HepG2 (cell line): Measurements from ENCODE around the gene NAA38. TPM values are rescaled to one million over a fixed set of nuclear protein-coding genes. Genes with fewer than 3 reads are reported as not detected.

Experiments
- ATAC-seq: fragments of 200-7000 bp; cut with Tn5 transposase; 3 replicates; pipeline ENCODE4 v1.9.1; 2020; ENCODE audit warnings: mild to moderate bottlenecking, moderate library complexity
- BruUV-seq: library from RNA; stranded (reverse); fragments of 400-500 nt; replicated peaks from 2 replicates; lab custom pipeline; 2021; lab: Mats Ljungman, UMichigan
- CTCF ChIA-PET: fragments of 300-600 bp; formaldehyde crosslinking; extraction: SDS; loops from one replicate; lab custom pipeline; 2021; ENCODE audit warnings: low total read pairs, inconsistent platforms, low intra/inter-chr PET ratio; lab: Yijun Ruan, JAX
- POLR2A ChIA-PET: fragments of 350-600 bp; sonication (Branson Sonifier 250); formaldehyde crosslinking; loops from one replicate; lab custom pipeline; 2020; ENCODE audit warnings: antibody characterized with exemption, inconsistent platforms; lab: Yijun Ruan, JAX
- DNase-seq: peaks from one replicate; pipeline ENCODE4 v3.0.0-alpha.2; 2015; ENCODE audit warnings: low spot score
- FAIRE-seq: peaks from 3 replicates; lab custom pipeline; 2011; peaks lifted over from hg19 to GRCh38; lab: Jason Lieb, UNC
- H2AFZ ChIP-seq: one replicate; pipeline ENCODE4 v1.6.1; 2011; ENCODE audit warnings: low read length, inconsistent platforms
- H3K27ac ChIP-seq: fragments of 300-600 bp; 3 replicates; pipeline ENCODE4 v1.8.0; 2011; ENCODE audit warnings: mixed run types, mild to moderate bottlenecking, mixed read lengths, low read length, inconsistent platforms; ENCODE audit not compliant: insufficient read depth; ENCODE audit errors: extremely low read length
- H3K27me3 ChIP-seq, 2 experiments: fragments of 200-600 bp in 1 of 2; 2 replicates in 1 of 2; 3 replicates in 1 of 2; pipeline versions ENCODE4 v1.6.0 to v1.8.0; 2011; ENCODE audit warnings: low read length in 2 of 2, mild to moderate bottlenecking in 2 of 2, moderate library complexity in 2 of 2, inconsistent platforms in 1 of 2; ENCODE audit not compliant: insufficient read depth in 2 of 2, control insufficient read depth in 1 of 2
- H3K36me3 ChIP-seq, 2 experiments: fragments of 200-600 bp in 1 of 2; replicated peaks in 1 of 2; 2 replicates in 1 of 2; 3 replicates in 1 of 2; pipeline versions ENCODE4 v1.5.1 to v1.8.0; 2011; ENCODE audit warnings: low read length in 2 of 2, inconsistent platforms in 1 of 2; ENCODE audit not compliant: insufficient read depth in 2 of 2, control insufficient read depth in 1 of 2
- H3K4me1 ChIP-seq: 2 replicates; pipeline ENCODE4 v1.5.1; 2012; ENCODE audit warnings: low read length, inconsistent platforms; ENCODE audit not compliant: insufficient read depth
- H3K4me2 ChIP-seq: 2 replicates; pipeline ENCODE4 v1.6.0; 2011; ENCODE audit warnings: low read depth, low read length, inconsistent platforms
- H3K4me3 ChIP-seq, 3 experiments: fragments of 200-600 bp in 1 of 3; sonication (generic), shearing (Covaris generic) in 1 of 3; replicated peaks in 1 of 3; 2 replicates each; pipeline ENCODE4 v1.5.1; 2011 to 2016; ENCODE audit warnings: low read length in 3 of 3, inconsistent platforms in 2 of 3, low read depth in 2 of 3, mild to moderate bottlenecking in 2 of 3, control low read depth in 1 of 3, mixed read lengths in 1 of 3; ENCODE audit not compliant: insufficient read depth in 1 of 3
- H3K79me2 ChIP-seq: one replicate; pipeline ENCODE4 v1.6.1; 2011; ENCODE audit warnings: low read length, inconsistent platforms; ENCODE audit not compliant: insufficient read depth
- H3K9ac ChIP-seq: 2 replicates; pipeline ENCODE4 v1.6.0; 2011; ENCODE audit warnings: mild to moderate bottlenecking, low read depth, low read length, inconsistent platforms; ENCODE audit not compliant: insufficient read depth
- H3K9me3 ChIP-seq: 2 replicates; pipeline ENCODE4 v1.5.1; 2012; ENCODE audit warnings: mild to moderate bottlenecking, low read length
- H4K20me1 ChIP-seq: 2 replicates; pipeline ENCODE4 v1.6.0; 2011; ENCODE audit warnings: inconsistent platforms, mild to moderate bottlenecking, low read length, moderate library complexity; ENCODE audit not compliant: insufficient read depth
- ERF ChIP-seq: IDR thresholded peaks from 2 replicates; pipeline ENCODE4 v1.6.1; 2018; ENCODE audit warnings: missing biosample characterization, missing genetic modification reagents
- NCOA2 ChIP-seq: sonication (generic); formaldehyde crosslinking; IDR thresholded peaks from 2 replicates; pipeline ENCODE4 v1.8.0; 2022; ENCODE audit warnings: inconsistent platforms
- PAXIP1 ChIP-seq: sonication (generic); formaldehyde crosslinking; conservative IDR thresholded peaks from 2 replicates; pipeline ENCODE4 v1.4.0; 2020; ENCODE audit warnings: mild to moderate bottlenecking, missing genetic modification reagents, moderate library complexity
- PHB2 ChIP-seq: fragments of 450-650 bp; IDR thresholded peaks from 2 replicates; pipeline ENCODE4 v1.6.1; 2018; ENCODE audit not compliant: partially characterized antibody
- PITX1 ChIP-seq: sonication (generic); formaldehyde crosslinking; IDR thresholded peaks from 2 replicates; pipeline ENCODE4 v1.5.1; 2020; ENCODE audit warnings: mild to moderate bottlenecking, missing genetic modification reagents
- SOX5 ChIP-seq: IDR thresholded peaks from 2 replicates; pipeline ENCODE4 v1.6.1; 2016; ENCODE audit warnings: borderline replicate concordance
- SOX6 ChIP-seq, 2 experiments: fragments of 450-650 bp in 1 of 2; sonication (generic) in 1 of 2; formaldehyde crosslinking in 1 of 2; IDR thresholded peaks; 2 replicates each; pipeline versions ENCODE4 v1.4.0 to v1.6.1; 2017 to 2020; ENCODE audit warnings: antibody characterized with exemption in 1 of 2, mild to moderate bottlenecking in 1 of 2, missing genetic modification reagents in 1 of 2
- ZBTB34 ChIP-seq: sonication (generic); formaldehyde crosslinking; IDR thresholded peaks from 2 replicates; pipeline ENCODE4 v1.8.0; 2022; ENCODE audit warnings: mild to moderate bottlenecking, missing genetic modification reagents
- ZEB1 ChIP-seq: IDR thresholded peaks from 2 replicates; pipeline ENCODE4 v1.6.1; 2012; ENCODE audit warnings: mild to moderate bottlenecking, low read depth, inconsistent platforms; ENCODE audit not compliant: insufficient replicate concordance
- ZNF274 ChIP-seq: sonication (generic); formaldehyde crosslinking; IDR thresholded peaks from 2 replicates; pipeline ENCODE4 v1.5.1; 2020; ENCODE audit warnings: mild to moderate bottlenecking, missing genetic modification reagents
- ZNF609 ChIP-seq: sonication (generic); formaldehyde crosslinking; IDR thresholded peaks from 2 replicates; pipeline ENCODE4 v1.4.0; 2020; ENCODE audit warnings: mild to moderate bottlenecking, missing genetic modification reagents, borderline replicate concordance
- WGBS: methylation state at CpG from one replicate; pipeline ENCODE4 v1.1.6; 2017; ENCODE audit warnings: low lambda C conversion rate; 5-methylcytosine and 5-hydroxymethylcytosine counted together
- in situ Hi-C: cut with HindIII; loops from 2 replicates; pipeline ENCODE4 v1.10.0; 2017; ENCODE audit warnings: low pct_unique_long_range_greater_than_20kb; ENCODE audit not compliant: extremely low pct_ligation_motif_present
- intact Hi-C: fragments of 100-400 bp; cut with micrococcal nuclease; formaldehyde crosslinking; loops from one replicate; pipeline ENCODE4 v1.10.0; 2022; ENCODE audit not compliant: unreplicated experiment
- polyA plus RNA-seq, 8 experiments: library from polyadenylated mRNA; depleted of rRNA in 3 of 8; stranded (reverse) in 7 of 8; unstranded in 1 of 8; fragments of >200 nt; fragmentation: Illumina TruSeq in 4 of 8; extraction: Trizol in 4 of 8; gene quantifications; 2 replicates each; pipeline versions ENCODE4 v1.2.1 to v1.2.3, GENCODE V29; 2011 to 2016; ENCODE audit warnings: low read depth in 4 of 8, missing spikeins in 1 of 8, mixed read lengths in 1 of 8; ENCODE audit not compliant: insufficient read depth in 1 of 8
- total RNA-seq, 5 experiments: library from RNA; depleted of rRNA; stranded (reverse); fragments of >200 nt; fragmentation: Illumina TruSeq; extraction: Trizol; gene quantifications; 2 replicates each; pipeline ENCODE4 v1.2.3, GENCODE V29; 2016; ENCODE audit warnings: low read depth in 1 of 5

NAA38 gene
- total and polyA plus RNA-seq, 2 of the 13 experiments (the other 11 are each of a cell fraction or from before 2014, with no cell fraction given) = 46.9 to 91.6 TPM

- Histone ChIP-seq H3K9ac (peak overlapping the region; percentile 52; the same call in 1 of the 2 replicates), H3K79me2 (peaks cover 8% of the 10 kb centered on the region), H3K27ac (peak overlapping the region; percentile 81), H3K4me1 (peaks cover 64% of the 10 kb centered on the region), H3K4me2 (peak overlapping the region; percentile 64), H3K4me3 (peak overlapping the region in 1 of 3 experiments; percentile 11; a peak in 1 of 6 replicates), H4K20me1 (no peaks in the 10 kb centered on the region), H3K36me3 (no peaks in the 10 kb centered on the region), H3K27me3 (no peaks in the 10 kb centered on the region; a peak in 1 of 5 replicates), H3K9me3 (peaks cover 8% of the 10 kb centered on the region), H2AFZ (no peak overlapping the region)
- WGBS = 2% methylated on average over 3 of the region's 3 CpGs
- DNase-seq (peak; percentile 91), ATAC-seq (peak; percentile 77), FAIRE-seq (peak; percentile 82)
- BruUV-seq = no TSS peak
- ChIA-PET CTCF (interaction anchor here (0.9 to 3.3 kb wide), 6 partner anchors 25 to 195 kb away, joined by 3 to 39 read pairs (median 6); partner anchors contain the start of gene CHD3), POLR2A (interaction anchor here (0.9 to 1.6 kb wide), 3 partner anchors 20 to 26 kb away, joined by 3 to 4 read pairs (median 3); partner anchors contain the start of gene CHD3)
- intact Hi-C loops (loop anchor here (1.0 to 5.0 kb wide), 3 partner anchors 23 to 124 kb away; no protein-coding TSS in a partner anchor), in situ Hi-C loops (no loop called here)
- TF ChIP-seq ZBTB34 = peak; percentile 64; the same call in 1 of the 2 replicates
- TF ChIP-seq PAXIP1 = peak; percentile 92
- TF ChIP-seq ERF (CRISPR knock-in tag) = peak; percentile 63; the same call in 1 of the 2 replicates
- TF ChIP-seq SOX5 = peak; percentile 89
- TF ChIP-seq PITX1 (CRISPR knock-in tag) = peak; percentile 77
- TF ChIP-seq PHB2 = no peak
- TF ChIP-seq ZNF274 (CRISPR knock-in tag) = no peak
- peak; percentile 57 for TF ChIP-seq ZEB1
- no peak for TF ChIP-seq ZNF609 (CRISPR knock-in tag)
- peak; percentile 57; the same call in 1 of the 2 replicates for TF ChIP-seq NCOA2 (CRISPR knock-in tag)
- no peak for TF ChIP-seq SOX6 (IDR thresholded peaks at IDR 0.05)
- peak; percentile 92 for TF ChIP-seq SOX6 (CRISPR knock-in tag; IDR thresholded peaks at IDR 0.05)
Measured at GRCh38 chr17:7862692-7863437, 5.5 kb upstream of the NAA38 start.
